ENCODE results near the gene ME1. TPM values are rescaled to one million over a fixed set of nuclear protein-coding genes. Genes with fewer than 3 reads are reported as not detected.
"Not testable (repeated sequence)": the region's sequence is repeated elsewhere in the genome, so short reads cannot be mapped to it uniquely, and the experiment has no call there.

Gene ME1
- total and polyA plus RNA-seq, 2 donors = 2.1 to 8.1 TPM

DNA sequence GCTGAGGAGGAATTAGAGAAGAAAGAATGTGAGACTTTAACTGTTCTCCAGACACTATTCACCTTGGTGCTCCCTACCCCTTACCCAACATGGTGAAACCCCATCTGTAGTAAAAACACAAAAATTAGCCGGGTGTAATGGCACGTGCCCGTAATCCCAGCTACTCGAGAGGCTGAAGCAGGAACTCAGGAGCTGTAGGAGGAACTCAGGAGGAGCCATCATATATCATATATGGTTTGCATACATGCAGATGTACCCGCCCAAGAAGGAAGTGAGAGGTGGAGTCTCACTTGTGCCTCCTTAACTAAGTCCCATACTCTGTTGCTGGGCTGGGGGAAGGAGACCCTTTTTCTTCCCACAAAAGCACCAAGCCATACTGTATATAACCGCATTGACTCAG lies 35.5 kb upstream of the ME1 start:
- no peaks in the 10 kb centered on the region for H3K9me3 ChIP-seq (ENCODE audit: control insufficient read depth in 2 of 2, insufficient read depth in 1 of 2, low read length in 1 of 2)
- 96% methylated on average over 6 of the region's 6 CpGs for WGBS
- H3K36me3 ChIP-seq (ENCODE audit: control insufficient read depth in 2 of 2, insufficient read depth in 2 of 2, low read length in 1 of 2) = no peaks in the 10 kb centered on the region
- no peak overlapping the region for H3K27ac ChIP-seq (ENCODE audit: low read depth in 1 of 2, low read length in 1 of 2)
- H3K27me3 ChIP-seq (ENCODE audit: control insufficient read depth in 2 of 2, insufficient read depth in 1 of 2, low read length in 1 of 2) = no peaks in the 10 kb centered on the region
- DNase-seq (ENCODE audit: low read depth in 6 of 9, low spot score in 9 of 9) = no peak
- H3K4me1 ChIP-seq (ENCODE audit: control insufficient read depth in 2 of 2, insufficient read depth in 2 of 2, low read length in 2 of 2) = no peaks in the 10 kb centered on the region
- H3K4me3 ChIP-seq (ENCODE audit: low read length in 2 of 2) = no peak overlapping the region

DNA sequence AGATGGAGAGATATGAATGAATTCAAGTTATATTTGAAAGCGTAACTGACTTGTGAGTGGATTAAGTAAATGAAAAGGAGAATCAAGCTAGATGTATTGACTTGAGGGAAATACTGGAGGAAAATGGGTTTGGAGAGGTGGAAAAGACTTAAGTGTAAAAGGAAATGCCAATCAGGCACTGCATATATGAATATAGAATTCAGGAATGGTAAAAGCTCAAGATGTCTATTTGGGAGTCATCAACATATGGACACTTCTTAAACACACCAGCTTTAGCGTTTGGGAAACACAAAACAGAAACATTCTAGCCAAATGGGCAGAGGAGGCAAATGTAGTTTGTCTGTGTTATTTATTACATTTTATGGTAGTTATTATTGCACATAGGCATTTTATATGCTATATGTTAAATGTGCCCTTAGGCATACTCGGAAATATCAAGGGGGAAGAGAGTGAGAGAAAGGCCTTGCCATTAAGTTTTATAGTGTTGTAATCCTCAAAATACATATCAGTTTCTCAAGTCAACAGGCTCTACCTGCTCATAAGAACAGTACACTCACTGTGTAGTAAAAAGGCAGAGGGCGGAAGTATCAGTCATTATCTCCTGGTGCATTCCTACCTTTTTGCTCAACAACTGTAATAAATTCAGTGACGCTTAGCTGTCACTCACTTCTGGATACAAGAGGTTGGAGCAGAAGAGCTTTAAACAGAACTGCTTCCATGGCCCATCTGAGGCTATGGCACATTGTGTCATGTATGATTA lies 33.7 kb upstream of the ME1 start:
- Histone ChIP-seq H3K27ac (ENCODE audit: low read depth in 1 of 2, low read length in 1 of 2) (no peak overlapping the region), H3K9me3 (ENCODE audit: control insufficient read depth in 2 of 2, insufficient read depth in 1 of 2, low read length in 1 of 2) (no peaks in the 10 kb centered on the region), H3K4me1 (ENCODE audit: control insufficient read depth in 2 of 2, insufficient read depth in 2 of 2, low read length in 2 of 2) (no peaks in the 10 kb centered on the region), H3K27me3 (ENCODE audit: control insufficient read depth in 2 of 2, insufficient read depth in 1 of 2, low read length in 1 of 2) (no peaks in the 10 kb centered on the region), H3K36me3 (ENCODE audit: control insufficient read depth in 2 of 2, insufficient read depth in 2 of 2, low read length in 1 of 2) (no peaks in the 10 kb centered on the region), H3K4me3 (ENCODE audit: low read length in 2 of 2) (no peak overlapping the region)
- 98% methylated on average over 5 of the region's 5 CpGs for WGBS
- no peak for DNase-seq (ENCODE audit: low read depth in 6 of 9, low spot score in 9 of 9)

GRCh38 chr6:83463886-83464285 lies 33.0 kb upstream of the ME1 start:
- H3K4me1 ChIP-seq (ENCODE audit: control insufficient read depth in 2 of 2, insufficient read depth in 2 of 2, low read length in 2 of 2) = no peaks in the 10 kb centered on the region
- 87% methylated on average over 2 of the region's 2 CpGs for WGBS
- no peaks in the 10 kb centered on the region for H3K36me3 ChIP-seq (ENCODE audit: control insufficient read depth in 2 of 2, insufficient read depth in 2 of 2, low read length in 1 of 2)
- no peak overlapping the region for H3K27ac ChIP-seq (ENCODE audit: low read depth in 1 of 2, low read length in 1 of 2)
- no peaks in the 10 kb centered on the region for H3K9me3 ChIP-seq (ENCODE audit: control insufficient read depth in 2 of 2, insufficient read depth in 1 of 2, low read length in 1 of 2)
- DNase-seq (ENCODE audit: low read depth in 6 of 9, low spot score in 9 of 9) = no peak
- H3K27me3 ChIP-seq (ENCODE audit: control insufficient read depth in 2 of 2, insufficient read depth in 1 of 2, low read length in 1 of 2) = no peaks in the 10 kb centered on the region
- H3K4me3 ChIP-seq (ENCODE audit: low read length in 2 of 2) = no peak overlapping the region

- WGBS = 79% methylated on average over 1 of the region's 1 CpG
- no peaks in the 10 kb centered on the region for H3K36me3 ChIP-seq (ENCODE audit: control insufficient read depth in 2 of 2, insufficient read depth in 2 of 2, low read length in 1 of 2)
- H3K9me3 ChIP-seq (ENCODE audit: control insufficient read depth in 2 of 2, insufficient read depth in 1 of 2, low read length in 1 of 2) = no peaks in the 10 kb centered on the region
- no peaks in the 10 kb centered on the region for H3K27me3 ChIP-seq (ENCODE audit: control insufficient read depth in 2 of 2, insufficient read depth in 1 of 2, low read length in 1 of 2)
- DNase-seq (ENCODE audit: low read depth in 6 of 9, low spot score in 9 of 9) = no peak
- no peak overlapping the region for H3K4me3 ChIP-seq (ENCODE audit: low read length in 2 of 2)
- no peak overlapping the region for H3K27ac ChIP-seq (ENCODE audit: low read depth in 1 of 2, low read length in 1 of 2)
- no peaks in the 10 kb centered on the region for H3K4me1 ChIP-seq (ENCODE audit: control insufficient read depth in 2 of 2, insufficient read depth in 2 of 2, low read length in 2 of 2)
Observed at GRCh38 chr6:83462524-83462923, 31.7 kb upstream of the ME1 start.

GRCh38 chr6:83461438-83461837 lies 30.6 kb upstream of the ME1 start:
- Histone ChIP-seq H3K4me1 (ENCODE audit: control insufficient read depth in 2 of 2, insufficient read depth in 2 of 2, low read length in 2 of 2) (no peaks in the 10 kb centered on the region), H3K36me3 (ENCODE audit: control insufficient read depth in 2 of 2, insufficient read depth in 2 of 2, low read length in 1 of 2) (no peaks in the 10 kb centered on the region), H3K4me3 (ENCODE audit: low read length in 2 of 2) (no peak overlapping the region), H3K9me3 (ENCODE audit: control insufficient read depth in 2 of 2, insufficient read depth in 1 of 2, low read length in 1 of 2) (no peaks in the 10 kb centered on the region), H3K27ac (ENCODE audit: low read depth in 1 of 2, low read length in 1 of 2) (no peak overlapping the region), H3K27me3 (ENCODE audit: control insufficient read depth in 2 of 2, insufficient read depth in 1 of 2, low read length in 1 of 2) (no peaks in the 10 kb centered on the region)
- WGBS = 84% methylated on average over 1 of the region's 1 CpG
- no peak for DNase-seq (ENCODE audit: low read depth in 6 of 9, low spot score in 9 of 9)

GRCh38 chr6:83459663-83460062 lies 28.8 kb upstream of the ME1 start:
- Histone ChIP-seq H3K4me3 (ENCODE audit: low read length in 2 of 2) (no peak overlapping the region), H3K9me3 (ENCODE audit: control insufficient read depth in 2 of 2, insufficient read depth in 1 of 2, low read length in 1 of 2) (no peaks in the 10 kb centered on the region), H3K27me3 (ENCODE audit: control insufficient read depth in 2 of 2, insufficient read depth in 1 of 2, low read length in 1 of 2) (no peaks in the 10 kb centered on the region), H3K27ac (ENCODE audit: low read depth in 1 of 2, low read length in 1 of 2) (no peak overlapping the region), H3K4me1 (ENCODE audit: control insufficient read depth in 2 of 2, insufficient read depth in 2 of 2, low read length in 2 of 2) (no peaks in the 10 kb centered on the region), H3K36me3 (ENCODE audit: control insufficient read depth in 2 of 2, insufficient read depth in 2 of 2, low read length in 1 of 2) (no peaks in the 10 kb centered on the region)
- no peak for DNase-seq (ENCODE audit: low read depth in 6 of 9, low spot score in 9 of 9)

DNA sequence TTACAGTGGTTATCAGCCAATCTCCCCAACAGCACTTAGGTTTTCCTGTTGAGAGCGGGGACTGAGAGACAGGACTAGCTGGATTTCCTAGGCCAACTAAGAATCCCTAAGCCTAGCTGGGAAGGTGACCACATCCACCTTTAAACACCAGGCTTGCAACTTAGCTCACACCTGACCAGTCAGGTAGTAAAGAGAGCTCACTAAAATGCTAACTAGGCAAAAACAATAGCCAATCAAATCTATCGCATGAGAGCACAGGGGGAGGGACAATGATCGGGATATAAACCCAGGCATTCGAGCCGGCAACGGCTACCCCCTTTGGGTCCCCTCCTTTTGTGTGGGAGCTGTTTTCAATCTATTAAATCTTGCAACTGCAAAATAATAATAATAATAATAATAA lies 19.2 kb upstream of the ME1 start:
- not testable (repeated sequence) for H3K4me1 ChIP-seq (ENCODE audit: control insufficient read depth in 2 of 2, insufficient read depth in 2 of 2, low read length in 2 of 2); H3K4me3 ChIP-seq (ENCODE audit: low read length in 2 of 2); H3K36me3 ChIP-seq (ENCODE audit: control insufficient read depth in 2 of 2, insufficient read depth in 2 of 2, low read length in 1 of 2); H3K27me3 ChIP-seq (ENCODE audit: control insufficient read depth in 2 of 2, insufficient read depth in 1 of 2, low read length in 1 of 2); H3K27ac ChIP-seq (ENCODE audit: low read depth in 1 of 2, low read length in 1 of 2); H3K9me3 ChIP-seq (ENCODE audit: control insufficient read depth in 2 of 2, insufficient read depth in 1 of 2, low read length in 1 of 2); DNase-seq (ENCODE audit: low read depth in 6 of 9, low spot score in 9 of 9)
- WGBS = 94% methylated on average over 6 of the region's 6 CpGs

DNA sequence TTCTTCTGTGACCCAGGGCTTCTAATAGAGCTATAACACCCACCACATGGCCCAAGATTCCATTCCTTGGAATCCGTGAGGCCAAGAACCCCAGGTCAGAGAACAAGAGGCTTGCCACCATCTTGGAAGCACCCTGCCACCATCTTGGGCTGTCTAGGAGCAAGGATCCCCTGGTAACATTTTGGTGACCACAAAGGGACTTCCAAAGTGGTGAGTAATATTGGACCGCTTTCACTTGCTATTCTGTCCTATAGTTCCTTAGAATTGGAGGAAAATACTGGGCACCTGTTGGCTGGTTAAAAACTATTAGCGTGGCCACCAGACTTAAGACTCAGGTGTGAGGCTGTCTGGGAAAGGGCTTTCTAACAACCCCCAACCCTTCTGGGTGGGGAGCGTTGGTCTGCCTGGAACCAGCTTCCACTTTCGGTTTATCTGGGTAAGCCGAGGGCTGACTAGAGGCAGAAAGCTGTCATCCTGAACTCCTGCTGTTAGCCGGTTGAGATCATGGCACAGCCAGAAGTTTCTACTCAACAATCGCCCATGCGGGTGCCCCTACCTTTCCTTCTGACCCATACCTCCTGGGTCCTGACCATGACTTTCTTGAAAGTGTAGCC lies 13.3 kb upstream of the ME1 start:
- 89% methylated on average over 9 of the region's 9 CpGs for WGBS
- not testable (repeated sequence) for H3K4me1 ChIP-seq (ENCODE audit: control insufficient read depth in 2 of 2, insufficient read depth in 2 of 2, low read length in 2 of 2); H3K27ac ChIP-seq (ENCODE audit: low read depth in 1 of 2, low read length in 1 of 2); H3K36me3 ChIP-seq (ENCODE audit: control insufficient read depth in 2 of 2, insufficient read depth in 2 of 2, low read length in 1 of 2); H3K9me3 ChIP-seq (ENCODE audit: control insufficient read depth in 2 of 2, insufficient read depth in 1 of 2, low read length in 1 of 2); H3K27me3 ChIP-seq (ENCODE audit: control insufficient read depth in 2 of 2, insufficient read depth in 1 of 2, low read length in 1 of 2); DNase-seq (ENCODE audit: low read depth in 6 of 9, low spot score in 9 of 9); H3K4me3 ChIP-seq (ENCODE audit: low read length in 2 of 2)

DNA sequence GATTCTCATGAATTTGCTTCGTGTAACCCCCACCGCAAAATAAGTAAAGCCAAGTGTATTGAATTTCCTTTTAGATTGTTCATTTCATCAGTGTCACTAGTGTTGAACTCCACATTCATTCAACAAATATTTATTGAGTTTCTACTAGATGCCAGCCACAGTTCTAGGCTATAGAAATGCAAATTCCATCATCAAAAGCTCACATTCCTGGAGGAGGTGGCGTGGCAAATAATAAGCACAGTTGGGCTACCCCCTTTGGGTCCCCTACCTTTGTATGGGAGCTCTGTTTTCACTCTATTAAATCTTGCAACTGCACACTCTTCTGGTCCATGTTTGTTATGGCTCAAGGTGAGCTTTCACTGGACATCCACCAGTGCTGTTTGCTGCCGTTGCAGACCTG lies 12.7 kb upstream of the ME1 start:
- DNase-seq (ENCODE audit: low read depth in 6 of 9, low spot score in 9 of 9) = no peak
- no peak overlapping the region for H3K27ac ChIP-seq (ENCODE audit: low read depth in 1 of 2, low read length in 1 of 2)
- no peaks in the 10 kb centered on the region for H3K9me3 ChIP-seq (ENCODE audit: control insufficient read depth in 2 of 2, insufficient read depth in 1 of 2, low read length in 1 of 2)
- no peaks in the 10 kb centered on the region for H3K36me3 ChIP-seq (ENCODE audit: control insufficient read depth in 2 of 2, insufficient read depth in 2 of 2, low read length in 1 of 2)
- H3K4me1 ChIP-seq (ENCODE audit: control insufficient read depth in 2 of 2, insufficient read depth in 2 of 2, low read length in 2 of 2) = no peaks in the 10 kb centered on the region
- WGBS = 82% methylated on average over 4 of the region's 4 CpGs
- H3K27me3 ChIP-seq (ENCODE audit: control insufficient read depth in 2 of 2, insufficient read depth in 1 of 2, low read length in 1 of 2) = no peaks in the 10 kb centered on the region
- no peak overlapping the region for H3K4me3 ChIP-seq (ENCODE audit: low read length in 2 of 2)
